ENCODE results near the gene FBLIM1. TPM values are rescaled to one million over a fixed set of nuclear protein-coding genes. Genes with fewer than 3 reads are reported as not detected.
A peak's percentile ranks its signal among the peaks of the same experiment; 100 is the strongest.

Gene FBLIM1
- total and polyA plus RNA-seq, 8 donors, result 17.5 to 128 (median 69.0) TPM

DNA sequence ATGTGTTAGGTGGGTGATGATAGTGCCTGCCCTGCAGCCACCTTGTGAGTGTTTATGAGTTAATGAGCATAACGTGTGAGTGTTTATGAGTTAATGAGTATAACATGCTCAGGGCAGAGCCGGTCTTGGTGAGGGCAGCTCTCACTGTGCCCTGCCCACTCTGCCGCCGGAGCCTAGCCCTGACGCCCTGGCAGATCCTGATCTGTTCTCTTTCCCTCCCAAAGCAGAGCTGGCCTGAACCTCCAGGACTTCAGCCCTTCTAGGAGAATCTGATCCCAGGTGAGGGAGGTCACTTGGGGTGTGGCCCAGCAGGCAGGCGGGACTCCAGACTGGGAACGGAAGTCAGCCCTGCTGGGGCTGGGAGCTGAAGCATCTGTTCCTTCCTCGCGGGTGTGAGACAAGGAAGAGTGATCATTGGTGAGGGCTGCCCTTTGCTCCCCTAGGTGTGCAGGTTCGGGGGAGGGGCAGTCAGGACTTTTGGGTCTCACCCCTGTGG is 5.7 kb downstream of the FBLIM1 start:
- no peaks in the 10 kb centered on the region for H3K9me3 ChIP-seq
- peak; percentile 58 to 75 for DNase-seq
- TF ChIP-seq POLR2AphosphoS5 (IDR thresholded peaks at IDR 0.05) (peak in 1 of 3 donors; percentile 31), EP300 (IDR thresholded peaks at IDR 0.05) (no peak)
- TF ChIP-seq, protein P1, sequence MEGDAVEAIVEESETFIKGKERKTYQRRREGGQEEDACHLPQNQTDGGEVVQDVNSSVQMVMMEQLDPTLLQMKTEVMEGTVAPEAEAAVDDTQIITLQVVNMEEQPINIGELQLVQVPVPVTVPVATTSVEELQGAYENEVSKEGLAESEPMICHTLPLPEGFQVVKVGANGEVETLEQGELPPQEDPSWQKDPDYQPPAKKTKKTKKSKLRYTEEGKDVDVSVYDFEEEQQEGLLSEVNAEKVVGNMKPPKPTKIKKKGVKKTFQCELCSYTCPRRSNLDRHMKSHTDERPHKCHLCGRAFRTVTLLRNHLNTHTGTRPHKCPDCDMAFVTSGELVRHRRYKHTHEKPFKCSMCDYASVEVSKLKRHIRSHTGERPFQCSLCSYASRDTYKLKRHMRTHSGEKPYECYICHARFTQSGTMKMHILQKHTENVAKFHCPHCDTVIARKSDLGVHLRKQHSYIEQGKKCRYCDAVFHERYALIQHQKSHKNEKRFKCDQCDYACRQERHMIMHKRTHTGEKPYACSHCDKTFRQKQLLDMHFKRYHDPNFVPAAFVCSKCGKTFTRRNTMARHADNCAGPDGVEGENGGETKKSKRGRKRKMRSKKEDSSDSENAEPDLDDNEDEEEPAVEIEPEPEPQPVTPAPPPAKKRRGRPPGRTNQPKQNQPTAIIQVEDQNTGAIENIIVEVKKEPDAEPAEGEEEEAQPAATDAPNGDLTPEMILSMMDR (IDR thresholded peaks at IDR 0.05), result no peak
- H3K36me3 ChIP-seq, result peaks cover 21 to 50% (median 49%) of the 10 kb centered on the region in 4 donors
- H3K4me1 ChIP-seq, result peaks cover 33 to 55% (median 45%) of the 10 kb centered on the region in 4 donors
- peaks cover 0 to 18% (median 1%) of the 10 kb centered on the region in 3 donors for H3K27me3 ChIP-seq
- WGBS, 5 donors, result 29 to 52% (median 34%) methylated on average over 9 to 10 of the region's 10 CpGs
- H3K27ac ChIP-seq, result peak overlapping the region in 3 of 5 donors; percentile 5 to 43 (median 26)
- H3K4me3 ChIP-seq, result no peak overlapping the region
- intact Hi-C loops (cut with DNase I; ENCODE audit: low total_unique reads), result no loop called here

DNA sequence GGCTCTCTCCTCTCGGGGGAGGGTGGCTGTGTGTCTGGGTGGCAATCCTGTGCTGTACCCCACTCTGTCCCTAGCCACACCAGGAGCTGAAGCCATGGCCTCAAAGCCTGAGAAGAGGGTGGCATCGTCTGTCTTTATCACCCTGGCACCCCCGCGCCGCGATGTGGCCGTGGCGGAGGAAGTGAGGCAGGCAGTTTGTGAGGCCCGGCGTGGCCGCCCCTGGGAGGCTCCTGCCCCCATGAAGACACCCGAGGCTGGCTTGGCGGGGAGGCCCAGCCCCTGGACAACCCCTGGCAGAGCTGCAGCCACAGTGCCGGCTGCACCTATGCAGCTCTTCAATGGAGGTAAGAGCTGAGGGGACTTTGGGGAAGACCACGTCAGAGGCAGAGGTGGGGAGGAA is 6.3 kb downstream of the FBLIM1 start:
- H3K36me3 ChIP-seq, result peaks cover 21 to 55% (median 53%) of the 10 kb centered on the region in 4 donors
- TF ChIP-seq POLR2AphosphoS5 (IDR thresholded peaks at IDR 0.05) (no peak), EP300 (IDR thresholded peaks at IDR 0.05) (no peak), POLR2A (IDR thresholded peaks at IDR 0.05) (no peak)
- TF ChIP-seq, protein P1 (IDR thresholded peaks at IDR 0.05), result no peak
- no peak for DNase-seq
- peak overlapping the region in 3 of 5 donors; percentile 5 to 43 (median 26) for H3K27ac ChIP-seq
- intact Hi-C loops (cut with DNase I; ENCODE audit: low total_unique reads), result no loop called here
- H3K4me3 ChIP-seq, result no peak overlapping the region
- peaks cover 0 to 12% (median 0%) of the 10 kb centered on the region in 3 donors for H3K27me3 ChIP-seq
- 81 to 95% (median 83%) methylated on average over 14 to 15 of the region's 15 CpGs for WGBS, 5 donors
- H3K9me3 ChIP-seq, result no peaks in the 10 kb centered on the region
- H3K4me1 ChIP-seq, result peaks cover 27 to 49% (median 39%) of the 10 kb centered on the region in 4 donors

DNA sequence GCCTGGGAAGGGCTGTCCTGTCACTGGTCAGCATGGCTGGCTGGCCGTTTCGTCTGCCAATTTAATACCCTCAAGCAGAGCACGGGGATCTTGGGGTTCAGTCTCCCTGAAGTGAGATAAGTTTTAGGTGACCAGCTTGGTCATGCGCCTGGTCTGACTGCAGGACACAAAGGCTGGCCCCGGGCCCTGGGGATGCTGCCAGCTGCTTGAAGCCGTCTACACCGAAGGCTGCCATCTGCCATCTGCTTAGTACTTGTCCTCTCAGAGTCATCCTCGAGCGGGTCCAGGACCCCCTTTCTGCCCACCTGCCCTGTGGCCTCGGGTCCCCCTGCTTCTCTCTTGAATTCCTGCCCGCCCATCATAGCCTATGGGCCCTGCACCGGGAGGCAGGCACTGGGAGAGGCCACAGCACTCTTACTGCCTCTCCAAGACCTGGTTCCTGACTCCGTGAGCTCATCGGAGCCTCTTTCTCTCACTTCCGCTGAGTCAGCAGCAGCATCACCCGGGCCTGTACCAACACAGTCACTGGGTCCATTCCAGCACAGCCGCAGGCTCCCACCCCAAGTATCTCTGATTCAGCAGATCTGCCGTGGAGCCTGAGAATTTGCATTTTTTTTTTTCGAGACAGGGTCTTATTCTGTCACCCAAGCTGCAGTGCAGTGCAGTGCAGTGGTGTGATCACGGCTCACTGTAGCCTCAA is 7.0 kb downstream of the FBLIM1 start:
- peaks cover 22 to 42% (median 32%) of the 10 kb centered on the region in 4 donors for H3K4me1 ChIP-seq
- peaks cover 0 to 6% (median 0%) of the 10 kb centered on the region in 3 donors for H3K27me3 ChIP-seq
- no peak for DNase-seq
- TF ChIP-seq EP300 (IDR thresholded peaks at IDR 0.05) (no peak), POLR2AphosphoS5 (IDR thresholded peaks at IDR 0.05) (no peak), POLR2A (IDR thresholded peaks at IDR 0.05) (no peak)
- TF ChIP-seq, protein P1 (IDR thresholded peaks at IDR 0.05), result no peak
- 79 to 86% (median 81%) methylated on average over 18 to 20 of the region's 20 CpGs for WGBS, 5 donors
- intact Hi-C loops (cut with DNase I; ENCODE audit: low total_unique reads), result no loop called here
- peaks cover 28 to 63% (median 61%) of the 10 kb centered on the region in 4 donors for H3K36me3 ChIP-seq
- H3K27ac ChIP-seq, result no peak overlapping the region
- H3K4me3 ChIP-seq, result no peak overlapping the region
- H3K9me3 ChIP-seq, result no peaks in the 10 kb centered on the region

DNA sequence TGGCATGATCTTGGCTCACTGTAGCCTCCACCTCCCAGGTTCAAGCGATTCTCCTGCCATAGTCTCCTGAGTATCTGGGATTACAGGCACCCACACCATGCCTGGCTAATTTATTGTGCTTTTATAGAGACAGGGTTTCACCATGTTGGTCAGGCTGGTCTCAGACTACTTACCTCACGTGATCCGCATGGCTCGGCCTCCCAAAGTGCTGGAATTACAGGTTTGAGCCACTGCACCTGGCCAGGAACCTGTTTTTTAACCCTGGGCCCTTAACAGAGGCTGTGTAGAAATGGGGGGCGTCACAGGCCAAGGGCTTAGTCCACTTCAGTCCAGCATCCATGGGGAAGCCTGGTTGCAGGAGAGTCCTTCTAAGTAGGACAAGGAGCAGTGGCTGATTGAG is 9.3 kb downstream of the FBLIM1 start:
- Histone ChIP-seq H3K4me1 (peaks cover 11 to 19% (median 16%) of the 10 kb centered on the region in 4 donors), H3K36me3 (peaks cover 43 to 86% (median 84%) of the 10 kb centered on the region in 4 donors), H3K27ac (no peak overlapping the region), H3K27me3 (no peaks in the 10 kb centered on the region), H3K4me3 (no peak overlapping the region), H3K9me3 (no peaks in the 10 kb centered on the region)
- no peak for DNase-seq
- TF ChIP-seq, protein P1 (IDR thresholded peaks at IDR 0.05), result no peak
- no peak for TF ChIP-seq EP300 (IDR thresholded peaks at IDR 0.05)
- intact Hi-C loops (cut with DNase I; ENCODE audit: low total_unique reads), result no loop called here
- 89 to 98% (median 94%) methylated on average over 5 of the region's 5 CpGs for WGBS, 5 donors

All from stomach (tissue), 9 donors.